ENCODE measurements around the gene PTPRB.

PTPRB gene

DNA sequence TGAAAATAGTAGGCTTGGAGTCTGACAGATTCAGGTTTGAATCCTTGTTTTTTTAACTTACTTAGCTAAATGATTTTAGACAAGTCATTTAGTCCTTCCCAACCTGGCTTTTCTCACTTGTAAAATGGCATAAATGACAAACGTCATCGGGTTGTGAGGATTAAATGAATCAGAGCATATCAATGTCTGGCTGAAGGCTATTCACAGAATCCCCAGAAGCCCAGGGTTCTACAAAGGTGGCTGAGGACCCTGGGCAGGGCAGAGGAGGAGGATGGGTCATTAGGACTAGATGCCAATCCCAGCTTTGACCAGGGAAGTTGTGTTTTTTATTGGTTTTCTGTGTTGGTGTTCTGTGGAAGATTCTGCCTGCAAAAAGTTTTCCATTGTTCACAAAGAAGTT, 7.6 kb upstream of the PTPRB start:
- FAIRE-seq (peak; percentile 44), DNase-seq (ENCODE audit: low spot score) (peak; percentile 49)

DNA sequence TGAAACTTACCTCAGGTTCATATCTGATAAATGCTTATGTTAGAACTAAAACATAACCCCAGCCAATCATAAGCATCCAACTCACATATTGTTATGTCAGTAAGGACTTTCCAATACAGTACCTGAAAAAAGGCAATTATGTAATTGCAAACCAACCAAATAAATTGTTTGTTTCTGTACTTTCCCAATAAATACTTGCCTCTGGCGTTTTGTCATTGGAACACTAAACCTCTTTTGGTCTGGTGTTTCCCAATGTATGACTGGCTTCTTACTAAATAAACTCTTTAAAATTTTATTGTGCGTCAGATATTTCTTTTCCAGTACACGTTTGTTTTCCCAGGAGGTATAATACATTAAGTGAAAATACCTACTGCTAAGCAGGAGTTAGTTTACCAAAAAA, 6.7 kb upstream of the PTPRB start:
- no peak for DNase-seq (ENCODE audit: low spot score)
- FAIRE-seq: no peak

DNA sequence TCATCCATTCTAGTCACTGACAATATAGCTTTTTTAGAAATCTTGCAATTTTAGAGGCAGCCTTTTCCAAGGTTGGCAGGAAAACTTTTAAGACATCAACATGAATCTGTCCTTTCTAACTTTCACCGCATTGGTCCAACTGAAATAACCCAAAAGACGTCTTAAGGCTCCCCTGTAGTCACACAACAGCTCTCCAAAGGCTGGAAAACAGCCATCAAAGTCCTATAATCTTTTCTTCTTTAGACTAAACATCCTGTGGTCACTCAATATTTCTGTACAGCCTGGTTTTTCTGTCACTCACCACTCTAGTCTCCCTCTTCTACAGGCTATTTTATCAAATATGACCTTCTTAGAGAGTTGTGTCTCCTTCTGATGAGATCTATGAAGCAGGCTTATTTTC, 4.5 kb upstream of the PTPRB start:
- DNase-seq (ENCODE audit: low spot score): no peak
- FAIRE-seq: no peak

GRCh38 chr12:70640901-70641300, 3.7 kb upstream of the PTPRB start:
- DNase-seq (ENCODE audit: low spot score): no peak
- no peak for FAIRE-seq

GRCh38 chr12:70639535-70639934, 2.3 kb upstream of the PTPRB start:
- FAIRE-seq (no peak), DNase-seq (ENCODE audit: low spot score) (no peak)

- FAIRE-seq: peak; percentile 76
- DNase-seq (ENCODE audit: low spot score): peak; percentile 61
Measured at GRCh38 chr12:70638639-70639360, 1.6 kb upstream of the PTPRB start.

DNA sequence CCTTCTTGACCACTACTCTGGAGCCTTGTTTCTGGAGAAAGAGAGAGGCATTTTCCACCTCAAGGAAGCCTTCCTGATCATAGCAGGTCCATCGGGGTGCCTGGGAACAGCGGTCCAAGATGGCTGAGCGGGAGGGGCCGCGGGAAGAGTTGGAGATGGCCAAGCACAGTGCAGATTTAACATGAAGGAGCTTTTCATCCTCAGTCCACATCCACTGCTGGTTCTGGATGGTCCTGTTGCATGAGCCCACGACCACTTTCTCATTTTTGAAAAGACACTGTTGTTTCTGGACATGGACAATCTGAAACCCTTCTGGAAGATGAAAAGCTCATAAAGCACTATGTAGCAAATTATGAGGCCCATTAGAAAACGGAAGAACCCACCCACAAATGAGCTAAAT, 1.5 kb downstream of the PTPRB start:
- DNase-seq (ENCODE audit: low spot score): no peak
- no peak for FAIRE-seq

DNA sequence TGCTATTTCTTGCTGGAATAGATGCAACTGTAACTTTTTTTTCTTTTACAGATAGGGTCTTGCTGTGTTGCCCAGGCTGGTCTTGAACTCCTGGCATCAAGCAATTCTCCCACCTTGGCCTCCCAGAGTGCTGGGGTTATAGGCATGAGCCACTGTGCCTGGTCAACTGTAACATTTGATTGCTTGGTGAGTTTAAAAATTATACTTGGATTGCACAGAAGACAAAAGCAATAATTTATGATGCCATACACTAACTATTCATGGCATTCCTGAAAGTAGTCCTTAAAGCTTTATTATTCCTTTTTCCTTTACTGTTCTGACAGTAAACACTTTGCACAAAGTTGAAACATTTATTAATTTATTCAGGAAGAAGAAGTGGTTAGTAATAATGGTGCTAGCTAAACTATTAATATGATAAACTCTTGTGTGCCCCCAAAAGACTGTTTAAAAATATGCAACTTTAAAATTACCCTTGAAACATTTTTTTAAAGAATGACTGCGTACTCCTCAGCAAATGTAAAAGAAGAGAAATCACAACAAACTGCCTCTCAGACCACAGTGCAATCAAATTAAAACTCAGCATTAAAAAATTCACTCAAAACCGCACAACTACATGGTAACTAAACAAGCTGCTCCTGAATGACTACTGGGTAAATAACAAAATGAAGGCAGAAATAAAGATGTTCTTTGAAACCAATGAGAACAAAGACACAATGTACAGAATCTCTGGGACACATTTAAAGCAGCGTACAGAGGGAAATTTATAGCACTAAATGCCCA, 8.3 kb downstream of the PTPRB start:
- peak; percentile 23 for FAIRE-seq
- peak; percentile 50 for DNase-seq (ENCODE audit: low spot score)

DNA sequence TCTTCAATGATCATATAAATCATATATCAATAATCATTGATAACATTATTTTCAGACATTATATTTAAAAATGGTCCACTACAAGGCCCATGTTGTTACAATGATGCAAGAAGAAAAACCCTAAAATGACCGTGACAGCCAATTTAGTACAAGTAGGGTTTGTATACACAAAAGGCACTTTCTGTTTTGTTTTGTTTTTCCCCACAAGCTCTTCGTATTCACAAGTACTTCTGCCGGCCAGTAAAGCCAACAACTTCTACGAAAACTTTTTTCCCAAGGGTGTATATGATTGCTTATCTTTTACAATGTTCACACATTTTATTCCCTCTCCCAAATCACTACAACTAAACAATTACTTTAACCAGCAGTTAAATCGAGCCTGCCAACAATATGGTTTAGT, 9.6 kb downstream of the PTPRB start:
- FAIRE-seq: no peak
- no peak for DNase-seq (ENCODE audit: low spot score)

GRCh38 chr12:70626180-70626579, 11.0 kb downstream of the PTPRB start:
- no peak for FAIRE-seq
- DNase-seq (ENCODE audit: low spot score): no peak

DNA sequence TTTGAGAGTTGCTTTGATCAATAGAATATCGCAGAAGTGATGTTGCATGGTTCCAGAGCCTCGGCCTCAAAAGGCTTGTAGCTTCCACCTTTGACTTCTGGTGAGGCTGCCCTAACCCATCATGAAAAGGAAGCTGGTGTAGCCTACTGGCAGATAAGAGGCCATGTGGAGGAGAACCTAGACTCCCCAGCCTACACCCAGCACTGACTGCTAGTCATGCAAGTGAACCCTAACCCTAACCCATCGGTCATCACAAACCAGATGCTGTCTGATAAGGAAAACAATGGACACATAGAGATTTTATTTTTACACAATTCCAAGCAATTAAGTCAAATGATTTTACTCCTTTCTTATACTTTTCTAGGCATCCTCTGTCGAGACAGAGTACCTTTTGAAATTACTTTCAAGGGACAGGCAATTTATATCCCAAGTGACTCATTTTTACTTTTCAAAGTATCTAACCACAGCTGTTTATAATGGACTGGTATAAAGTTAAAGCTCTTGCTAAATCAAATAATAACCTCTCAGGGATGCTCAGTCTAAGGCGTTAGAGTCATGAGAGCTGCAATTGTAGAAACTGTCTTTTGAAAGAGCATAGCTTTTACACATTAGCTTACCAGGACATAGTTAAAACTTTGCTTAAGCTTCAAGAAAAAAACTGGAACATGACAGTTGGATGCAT, 17.6 kb downstream of the PTPRB start:
- no peak for FAIRE-seq
- DNase-seq (ENCODE audit: low spot score): no peak

- DNase-seq (ENCODE audit: low spot score) (no peak), FAIRE-seq (no peak)
Measured at GRCh38 chr12:70618371-70618770, 18.9 kb downstream of the PTPRB start.

DNA sequence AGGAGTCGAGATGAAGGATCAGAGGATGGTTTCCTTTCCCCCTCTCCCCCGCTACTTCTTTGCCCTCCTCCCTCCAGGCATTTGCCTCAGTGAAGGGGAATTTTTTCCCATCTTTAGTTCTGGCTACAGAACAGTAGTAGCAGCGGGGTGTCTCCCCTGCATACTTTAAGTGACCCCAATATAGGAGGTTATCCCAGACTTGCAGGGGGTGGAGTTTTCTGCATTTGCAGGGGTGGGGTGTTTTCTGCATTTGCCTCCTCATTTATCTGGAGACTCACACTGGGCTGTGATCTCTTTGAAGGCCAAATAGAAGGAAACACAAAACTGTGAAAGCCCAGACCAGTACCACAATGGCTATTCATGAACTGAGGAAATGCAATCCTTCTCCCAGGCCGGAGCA, 19.8 kb downstream of the PTPRB start:
- FAIRE-seq (no peak), DNase-seq (ENCODE audit: low spot score) (no peak)

- DNase-seq (ENCODE audit: low spot score) (no peak), FAIRE-seq (no peak)
Measured at GRCh38 chr12:70615174-70615866, 21.9 kb downstream of the PTPRB start.

GRCh38 chr12:70609739-70610491, 27.3 kb downstream of the PTPRB start:
- DNase-seq (ENCODE audit: low spot score): no peak
- FAIRE-seq: no peak

DNA sequence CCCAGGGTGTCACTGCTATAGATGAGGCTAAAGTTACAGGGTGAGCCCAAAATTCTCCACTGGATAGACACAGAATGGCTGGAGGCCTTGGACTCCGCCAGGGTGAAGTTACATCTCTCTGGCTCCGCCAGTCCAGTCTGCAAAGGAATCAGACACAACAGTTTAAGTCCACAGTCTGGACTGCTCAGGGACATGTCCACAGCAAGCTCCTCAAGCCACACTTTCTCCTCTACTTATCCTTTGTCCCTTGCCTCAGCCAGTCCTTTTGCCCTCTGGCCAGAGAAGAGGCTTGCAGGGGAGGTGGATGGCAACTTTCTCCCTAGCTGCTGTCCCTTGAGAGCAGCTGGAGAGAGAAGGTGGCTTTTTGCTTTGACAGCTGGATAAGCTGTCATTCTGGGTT, 28.0 kb downstream of the PTPRB start:
- no peak for FAIRE-seq

DNA sequence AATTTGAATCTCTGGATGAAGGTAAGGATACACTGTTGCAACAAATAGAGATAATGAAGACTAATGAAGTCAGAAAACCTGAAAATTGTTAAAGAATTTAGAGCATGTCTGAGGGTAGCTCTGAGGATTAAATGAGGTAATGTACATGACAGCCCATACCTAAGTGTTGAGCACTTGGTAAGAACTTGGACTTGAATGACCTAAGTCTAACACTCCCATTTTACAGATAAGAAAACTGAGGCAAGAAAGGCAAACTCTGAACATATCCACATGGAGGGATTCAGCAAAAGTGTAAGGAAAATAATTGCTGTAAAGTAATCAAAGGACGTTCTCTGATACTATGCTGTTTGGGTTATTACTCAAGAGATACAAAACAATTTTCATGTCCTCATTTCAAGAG, 29.0 kb downstream of the PTPRB start:
- no peak for FAIRE-seq
- no peak for DNase-seq (ENCODE audit: low spot score)

More for the DNA sequence above, 28.0 kb downstream of the PTPRB start:
- DNase-seq (ENCODE audit: low spot score): no peak

GRCh38 chr12:70607107-70607506, 30.1 kb downstream of the PTPRB start:
- DNase-seq (ENCODE audit: low spot score) (no peak), FAIRE-seq (peak; percentile 40)

DNA sequence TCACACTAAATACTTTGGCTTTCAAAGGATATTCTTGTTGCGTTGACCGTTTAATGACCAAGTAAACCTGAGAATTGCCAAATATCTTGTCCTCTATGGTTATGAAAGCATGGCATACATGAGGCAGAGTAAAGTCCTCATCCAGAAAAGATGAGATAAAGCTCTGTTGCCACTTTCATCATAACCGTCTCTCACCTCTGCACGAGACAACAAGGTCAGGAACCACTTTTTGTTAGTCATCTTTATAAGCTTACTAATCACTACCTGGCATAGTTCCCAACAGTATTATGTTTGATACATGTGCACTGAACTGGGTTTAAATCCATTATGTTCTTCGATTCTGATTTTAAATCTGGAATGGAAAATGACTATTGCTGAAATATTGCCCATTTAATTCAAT, 31.3 kb downstream of the PTPRB start:
- FAIRE-seq (peak; percentile 93), DNase-seq (ENCODE audit: low spot score) (peak; percentile 78)

DNA sequence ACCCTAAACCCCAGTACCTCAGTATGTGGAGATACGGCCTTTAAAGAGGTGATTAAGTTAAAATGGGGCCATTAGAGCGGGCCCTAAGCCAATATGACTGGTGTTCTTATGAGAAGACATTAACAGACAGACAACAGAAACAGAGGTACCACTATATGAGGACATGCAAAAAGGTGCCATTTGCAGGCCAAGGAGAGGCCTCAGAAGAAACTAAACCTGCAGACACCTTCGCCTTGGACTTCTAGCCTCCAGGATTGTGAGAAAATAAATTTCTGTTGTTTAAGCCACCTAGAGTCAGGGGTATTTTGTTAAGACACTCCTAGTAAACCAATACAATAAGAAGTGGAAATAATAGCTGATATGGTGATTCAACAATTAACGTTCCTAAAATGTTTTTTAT, 32.6 kb downstream of the PTPRB start:
- no peak for FAIRE-seq

GRCh38 chr12:70603044-70603443, 34.2 kb downstream of the PTPRB start:
- FAIRE-seq (peak; percentile 95), DNase-seq (ENCODE audit: low spot score) (peak; percentile 81)

More for the DNA sequence above, 32.6 kb downstream of the PTPRB start:
- DNase-seq (ENCODE audit: low spot score): no peak
